Measurements from ENCODE around the gene A2ML1. TPM values are rescaled to one million over a fixed set of nuclear protein-coding genes. Genes with fewer than 3 reads are reported as not detected.
"Not testable (repeated sequence)": the region's sequence is repeated elsewhere in the genome, so short reads cannot be mapped to it uniquely, and the experiment has no call there.

A2ML1 gene
- total and polyA plus RNA-seq, 12 donors: 0.13 to 0.20 TPM; not detected in 10

DNA sequence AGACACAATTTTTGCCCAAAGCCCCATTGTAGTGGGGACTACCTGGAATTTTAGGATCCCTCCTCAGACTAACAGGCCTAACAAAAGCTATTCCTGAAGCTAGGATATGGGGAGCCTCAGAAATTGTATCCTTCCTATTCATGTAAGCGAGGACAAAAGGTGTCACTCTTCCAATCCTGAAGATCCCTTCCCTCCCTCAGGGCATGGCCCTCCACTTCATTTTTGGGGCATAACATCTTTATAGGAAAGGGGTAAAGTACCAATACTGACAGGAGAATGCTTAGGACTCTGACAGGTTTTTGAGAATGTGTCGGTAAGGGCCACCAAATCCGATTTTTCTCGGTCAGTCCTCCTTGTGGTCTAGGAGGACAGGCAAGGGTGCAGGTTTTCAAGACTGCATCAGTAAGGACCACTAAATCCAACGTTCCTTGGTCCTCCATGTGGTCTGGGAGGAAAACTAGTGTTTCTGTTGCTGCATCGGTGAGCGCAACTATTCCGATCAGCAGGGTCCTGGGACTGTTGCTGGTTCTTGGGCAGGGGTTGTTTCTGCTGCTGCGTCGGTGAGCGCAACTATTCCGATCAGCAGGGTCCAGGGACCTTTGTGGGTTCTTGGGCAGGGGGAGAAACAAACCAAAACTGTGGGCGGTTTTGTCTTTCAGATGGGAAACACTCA lies 32.9 kb upstream of the A2ML1 start:
- DNase-seq, H3K9me3 ChIP-seq, H3K4me3 ChIP-seq, H3K27me3 ChIP-seq, H3K4me1 ChIP-seq, H3K27ac ChIP-seq, H3K36me3 ChIP-seq, ATAC-seq: not testable (repeated sequence)
- intact Hi-C loops (cut with DNase I): loop anchor here in 3 of 10 donors (10.0 kb wide), 2 partner anchors 75 to 105 kb away; no protein-coding TSS in a partner anchor
- 74 to 76% methylated on average over 13 of the region's 13 CpGs for WGBS, 2 donors

DNA sequence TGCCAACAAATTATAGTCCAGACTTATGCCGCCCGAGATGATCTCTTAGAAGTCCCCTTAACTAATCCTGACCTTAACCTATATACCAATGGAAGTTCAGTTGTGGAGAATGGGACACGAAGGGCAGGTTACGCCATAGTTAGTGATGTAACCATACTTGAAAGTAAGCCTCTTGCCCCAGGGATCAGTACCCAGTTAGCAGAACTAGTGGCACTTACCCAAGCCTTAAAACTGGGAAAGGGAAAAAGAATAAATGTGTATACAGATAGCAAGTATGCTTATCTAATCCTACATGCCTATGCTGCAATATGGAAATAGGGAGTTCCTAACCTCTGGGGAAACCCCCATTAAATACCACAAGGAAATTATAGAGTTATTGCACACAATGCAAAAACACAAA lies 29.2 kb upstream of the A2ML1 start:
- intact Hi-C loops (cut with DNase I); DNase-seq; H3K4me3 ChIP-seq; H3K27ac ChIP-seq; H3K27me3 ChIP-seq; ATAC-seq; H3K36me3 ChIP-seq; H3K4me1 ChIP-seq; H3K9me3 ChIP-seq: not testable (repeated sequence)
- WGBS, 2 donors: 92 to 93% methylated on average over 4 of the region's 4 CpGs

DNA sequence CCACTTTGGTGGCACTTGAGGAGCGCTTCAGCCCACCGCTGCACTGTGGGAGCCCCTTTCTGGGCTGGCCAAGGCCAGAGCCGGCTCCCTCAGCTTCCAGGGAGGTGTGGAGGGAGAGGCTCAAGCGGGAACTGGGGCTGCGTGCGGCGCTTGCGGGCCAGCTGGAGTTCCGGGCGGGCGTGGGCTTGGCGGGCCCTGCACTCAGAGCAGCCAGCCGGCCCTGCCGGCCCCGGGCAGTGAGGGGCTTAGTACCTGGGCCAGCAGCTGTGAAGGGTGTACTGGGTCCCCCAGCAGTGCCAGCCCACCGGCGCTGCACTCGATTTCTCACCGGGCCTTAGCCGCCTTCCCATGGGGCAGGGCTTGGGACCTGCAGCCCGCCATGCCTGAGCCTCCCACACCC lies 27.8 kb upstream of the A2ML1 start:
- intact Hi-C loops (cut with DNase I); H3K9me3 ChIP-seq; H3K36me3 ChIP-seq; ATAC-seq; DNase-seq; H3K4me3 ChIP-seq; H3K4me1 ChIP-seq; H3K27me3 ChIP-seq; H3K27ac ChIP-seq: not testable (repeated sequence)
- WGBS, 2 donors: 98% methylated on average over 21 of the region's 21 CpGs

DNA sequence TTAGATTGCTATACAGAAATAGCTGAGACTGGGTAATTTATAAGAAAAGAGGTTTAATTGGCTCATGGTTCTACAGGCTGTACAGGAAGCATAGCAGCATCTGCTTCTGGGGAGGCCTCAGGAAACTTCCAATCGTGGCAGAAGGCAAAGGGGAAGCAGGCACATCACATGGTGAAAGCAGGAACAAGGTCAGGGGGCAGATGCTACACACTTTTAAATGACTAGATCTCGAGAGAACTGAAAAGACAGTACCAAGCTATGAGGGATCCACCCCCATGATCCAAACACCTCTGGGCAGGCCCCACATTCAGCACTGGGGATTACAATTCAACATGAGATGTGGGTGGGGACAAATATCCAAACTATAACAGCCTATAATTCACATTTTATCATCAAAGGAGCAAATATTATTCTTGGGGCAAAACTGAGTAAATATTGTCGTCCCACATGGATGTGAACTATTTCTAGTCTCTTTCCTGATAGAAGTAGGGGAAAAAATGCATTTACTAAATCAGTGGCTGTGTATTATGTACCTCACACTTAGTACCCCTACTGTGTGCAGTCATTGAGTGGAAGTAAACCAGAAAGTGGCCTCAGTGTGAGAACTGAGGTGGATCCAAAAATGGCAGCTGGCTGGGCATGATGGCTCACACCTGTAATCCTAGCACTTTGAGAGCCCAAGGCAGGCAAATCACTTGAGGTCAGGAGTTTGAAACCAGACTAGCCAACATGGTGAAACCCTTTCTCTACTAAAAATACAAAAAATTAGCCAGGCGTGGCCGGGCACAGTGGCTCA lies 25.4 kb upstream of the A2ML1 start:
- WGBS, 2 donors: 78 to 81% methylated on average over 5 of the region's 5 CpGs
- Histone ChIP-seq H3K27ac (no peak overlapping the region), H3K36me3 (no peaks in the 10 kb centered on the region), H3K4me1 (no peaks in the 10 kb centered on the region), H3K4me3 (no peak overlapping the region), H3K9me3 (peaks cover 0 to 20% (median 0%) of the 10 kb centered on the region in 11 donors), H3K27me3 (no peaks in the 10 kb centered on the region)
- no peak for DNase-seq
- ATAC-seq: no peak
- intact Hi-C loops (cut with DNase I): no loop called here
- TF ChIP-seq, protein P1, sequence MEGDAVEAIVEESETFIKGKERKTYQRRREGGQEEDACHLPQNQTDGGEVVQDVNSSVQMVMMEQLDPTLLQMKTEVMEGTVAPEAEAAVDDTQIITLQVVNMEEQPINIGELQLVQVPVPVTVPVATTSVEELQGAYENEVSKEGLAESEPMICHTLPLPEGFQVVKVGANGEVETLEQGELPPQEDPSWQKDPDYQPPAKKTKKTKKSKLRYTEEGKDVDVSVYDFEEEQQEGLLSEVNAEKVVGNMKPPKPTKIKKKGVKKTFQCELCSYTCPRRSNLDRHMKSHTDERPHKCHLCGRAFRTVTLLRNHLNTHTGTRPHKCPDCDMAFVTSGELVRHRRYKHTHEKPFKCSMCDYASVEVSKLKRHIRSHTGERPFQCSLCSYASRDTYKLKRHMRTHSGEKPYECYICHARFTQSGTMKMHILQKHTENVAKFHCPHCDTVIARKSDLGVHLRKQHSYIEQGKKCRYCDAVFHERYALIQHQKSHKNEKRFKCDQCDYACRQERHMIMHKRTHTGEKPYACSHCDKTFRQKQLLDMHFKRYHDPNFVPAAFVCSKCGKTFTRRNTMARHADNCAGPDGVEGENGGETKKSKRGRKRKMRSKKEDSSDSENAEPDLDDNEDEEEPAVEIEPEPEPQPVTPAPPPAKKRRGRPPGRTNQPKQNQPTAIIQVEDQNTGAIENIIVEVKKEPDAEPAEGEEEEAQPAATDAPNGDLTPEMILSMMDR (IDR thresholded peaks at IDR 0.05): no peak

DNA sequence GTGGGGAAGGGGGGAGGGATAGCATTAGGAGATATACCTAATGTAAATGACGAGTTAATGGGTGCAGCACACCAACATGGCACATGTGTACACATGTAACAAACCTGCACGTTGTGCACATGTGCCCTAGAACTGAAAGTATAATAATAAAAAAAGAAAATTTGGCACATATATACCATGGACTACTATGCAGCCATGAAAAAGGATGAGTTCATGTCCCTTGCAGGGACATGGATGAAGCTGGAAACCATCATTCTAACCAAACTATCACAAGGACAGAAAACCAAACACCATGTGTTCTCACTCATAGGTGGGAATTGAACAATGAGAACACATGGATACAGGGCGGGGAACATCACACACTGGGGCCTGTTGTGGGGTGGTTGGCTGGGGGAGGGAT lies 21.2 kb upstream of the A2ML1 start:
- H3K27ac ChIP-seq; H3K36me3 ChIP-seq; H3K4me3 ChIP-seq; intact Hi-C loops (cut with DNase I); H3K4me1 ChIP-seq; H3K27me3 ChIP-seq; DNase-seq; ATAC-seq: not testable (repeated sequence)
- H3K9me3 ChIP-seq: peaks cover 0 to 12% (median 0%) of the 10 kb centered on the region in 11 donors
- 89 to 97% methylated on average over 3 of the region's 3 CpGs for WGBS, 2 donors

DNA sequence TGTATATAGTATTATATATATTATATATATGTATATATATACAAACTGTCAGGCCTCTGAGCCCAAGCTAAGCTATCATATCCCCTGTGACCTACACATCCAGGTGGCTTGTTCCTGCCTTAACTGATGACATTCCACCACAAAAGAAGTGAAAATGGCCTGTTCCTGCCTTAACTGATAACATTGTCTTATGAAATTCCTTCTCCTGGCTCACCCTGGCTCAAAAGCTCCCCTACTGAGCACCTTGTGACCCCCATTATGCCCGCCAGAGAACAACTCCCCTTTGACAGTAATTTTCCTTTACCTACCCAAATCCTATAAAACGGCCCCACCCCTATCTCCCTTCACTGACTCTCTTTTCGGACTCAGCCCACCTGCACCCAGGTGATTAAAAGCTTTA lies 17.6 kb upstream of the A2ML1 start:
- 80 to 84% methylated on average over 3 of the region's 3 CpGs for WGBS, 2 donors
- H3K36me3 ChIP-seq; DNase-seq; H3K27me3 ChIP-seq; H3K4me3 ChIP-seq; ATAC-seq; H3K9me3 ChIP-seq; H3K4me1 ChIP-seq; intact Hi-C loops (cut with DNase I); H3K27ac ChIP-seq: not testable (repeated sequence)

DNA sequence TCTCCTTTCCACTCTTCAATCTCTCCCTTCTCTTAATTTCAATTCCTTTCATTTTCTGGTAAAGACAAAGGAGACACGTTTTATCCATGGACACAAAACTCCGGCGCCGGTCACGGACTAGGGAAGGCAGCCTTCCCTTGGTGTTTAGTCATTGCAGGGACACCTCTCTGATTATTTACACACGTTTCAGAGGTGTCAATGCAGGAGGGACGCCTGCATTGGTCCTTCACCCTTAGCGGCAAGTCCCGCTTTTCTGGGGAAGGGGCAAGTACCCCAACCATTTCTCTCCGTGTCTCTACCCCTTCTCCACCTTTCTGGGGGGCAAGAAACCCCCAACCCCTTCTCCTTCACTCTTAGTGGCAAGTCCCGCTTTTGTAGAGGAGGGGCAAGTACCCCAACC lies 16.9 kb upstream of the A2ML1 start:
- DNase-seq; H3K9me3 ChIP-seq; intact Hi-C loops (cut with DNase I); H3K4me3 ChIP-seq; H3K27me3 ChIP-seq; H3K27ac ChIP-seq; ATAC-seq; H3K36me3 ChIP-seq; H3K4me1 ChIP-seq: not testable (repeated sequence)
- 84 to 87% methylated on average over 11 of the region's 11 CpGs for WGBS, 2 donors

DNA sequence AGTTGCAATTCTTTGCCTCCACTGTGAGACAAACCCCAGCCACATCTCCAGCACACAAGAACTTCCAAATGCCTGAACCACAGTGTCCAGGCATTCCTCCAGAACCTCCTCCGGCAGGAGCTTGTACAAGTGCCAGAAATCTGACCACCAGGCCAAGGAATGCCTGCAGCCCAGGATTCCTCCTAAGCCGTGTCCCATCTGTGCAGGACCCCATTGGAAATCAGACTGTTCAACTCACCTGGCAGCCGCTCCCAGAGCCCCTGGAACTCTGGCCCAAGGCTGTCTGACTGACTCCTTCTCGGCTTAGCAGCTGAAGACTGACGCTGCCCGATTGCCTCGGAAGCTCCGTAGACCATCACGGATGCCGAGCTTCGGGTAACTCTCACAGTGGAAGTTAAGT lies 15.3 kb upstream of the A2ML1 start:
- ATAC-seq; intact Hi-C loops (cut with DNase I); H3K36me3 ChIP-seq; DNase-seq; H3K9me3 ChIP-seq; H3K27me3 ChIP-seq; H3K4me3 ChIP-seq; H3K4me1 ChIP-seq; H3K27ac ChIP-seq: not testable (repeated sequence)
- 88 to 90% methylated on average over 11 of the region's 11 CpGs for WGBS, 2 donors

DNA sequence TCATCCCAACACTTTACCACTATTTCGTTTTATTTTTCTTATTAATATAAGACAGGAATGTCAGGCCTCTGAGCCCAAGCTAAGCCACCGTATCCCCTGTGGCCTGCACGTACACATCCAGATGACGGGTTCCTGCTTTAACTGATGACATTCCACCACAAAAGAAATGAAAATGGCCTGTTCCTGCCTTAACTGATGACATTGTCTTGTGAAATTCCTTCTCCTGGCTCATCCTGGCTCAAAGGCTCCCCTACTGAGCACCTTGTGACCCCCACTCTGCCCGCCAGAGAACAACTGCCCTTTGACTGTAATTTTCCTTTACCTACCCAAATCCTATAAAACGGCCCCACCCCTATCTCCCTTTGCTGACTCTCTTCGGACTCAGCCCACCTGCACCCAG lies 12.3 kb upstream of the A2ML1 start:
- WGBS, 2 donors: 70 to 79% methylated on average over 7 of the region's 7 CpGs
- H3K27me3 ChIP-seq, DNase-seq: not testable (repeated sequence)

More for the DNA sequence above, 12.3 kb upstream of the A2ML1 start:
- intact Hi-C loops (cut with DNase I); H3K9me3 ChIP-seq; H3K4me3 ChIP-seq; H3K27ac ChIP-seq; ATAC-seq; H3K4me1 ChIP-seq; H3K36me3 ChIP-seq: not testable (repeated sequence)

Measured in heart right ventricle (tissue), 16 donors.